WI38 (cell line): ENCODE measurements around the gene RFX3.

Experiments used
- H3K4me3 ChIP-seq: 2 replicates; pipeline ENCODE4 v1.5.1; 2011; ENCODE audit warnings: low read depth, mild to moderate bottlenecking, control low read depth, low read length
- TF ChIP-seq, protein P1 (sequence below): IDR thresholded peaks from 2 replicates; pipeline ENCODE4 v1.5.1; 2012; ENCODE audit warnings: low read depth, mild to moderate bottlenecking, control low read depth, low read length

RFX3 gene

DNA sequence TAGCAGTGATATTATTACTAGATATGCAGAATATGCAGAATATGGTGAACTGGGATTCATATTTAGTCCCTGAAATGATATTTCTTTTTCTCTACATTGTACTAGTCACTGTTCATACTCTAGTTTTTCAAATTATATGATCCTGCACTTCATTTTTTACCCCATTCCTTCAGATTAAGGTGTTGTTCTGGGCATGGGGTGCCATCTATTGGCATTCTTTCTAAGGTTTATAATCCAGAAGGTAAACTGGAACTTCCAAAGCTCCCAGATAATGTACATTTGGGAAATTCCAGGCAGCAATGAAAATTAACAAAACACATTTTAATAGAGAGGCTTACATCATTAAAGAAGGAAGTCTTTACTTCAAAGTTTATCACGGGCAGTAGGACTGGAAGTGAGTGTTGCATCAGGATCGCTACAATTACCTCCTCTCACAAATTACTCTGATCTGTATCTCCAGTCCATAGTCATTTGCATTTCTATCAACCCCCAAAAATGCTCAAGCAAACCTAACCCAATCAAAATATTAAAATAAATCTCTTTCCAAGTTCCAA lies 12.5 kb downstream of the RFX3 start:
- TF ChIP-seq, protein P1, sequence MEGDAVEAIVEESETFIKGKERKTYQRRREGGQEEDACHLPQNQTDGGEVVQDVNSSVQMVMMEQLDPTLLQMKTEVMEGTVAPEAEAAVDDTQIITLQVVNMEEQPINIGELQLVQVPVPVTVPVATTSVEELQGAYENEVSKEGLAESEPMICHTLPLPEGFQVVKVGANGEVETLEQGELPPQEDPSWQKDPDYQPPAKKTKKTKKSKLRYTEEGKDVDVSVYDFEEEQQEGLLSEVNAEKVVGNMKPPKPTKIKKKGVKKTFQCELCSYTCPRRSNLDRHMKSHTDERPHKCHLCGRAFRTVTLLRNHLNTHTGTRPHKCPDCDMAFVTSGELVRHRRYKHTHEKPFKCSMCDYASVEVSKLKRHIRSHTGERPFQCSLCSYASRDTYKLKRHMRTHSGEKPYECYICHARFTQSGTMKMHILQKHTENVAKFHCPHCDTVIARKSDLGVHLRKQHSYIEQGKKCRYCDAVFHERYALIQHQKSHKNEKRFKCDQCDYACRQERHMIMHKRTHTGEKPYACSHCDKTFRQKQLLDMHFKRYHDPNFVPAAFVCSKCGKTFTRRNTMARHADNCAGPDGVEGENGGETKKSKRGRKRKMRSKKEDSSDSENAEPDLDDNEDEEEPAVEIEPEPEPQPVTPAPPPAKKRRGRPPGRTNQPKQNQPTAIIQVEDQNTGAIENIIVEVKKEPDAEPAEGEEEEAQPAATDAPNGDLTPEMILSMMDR, result no peak
- H3K4me3 ChIP-seq, result no peak overlapping the region

DNA sequence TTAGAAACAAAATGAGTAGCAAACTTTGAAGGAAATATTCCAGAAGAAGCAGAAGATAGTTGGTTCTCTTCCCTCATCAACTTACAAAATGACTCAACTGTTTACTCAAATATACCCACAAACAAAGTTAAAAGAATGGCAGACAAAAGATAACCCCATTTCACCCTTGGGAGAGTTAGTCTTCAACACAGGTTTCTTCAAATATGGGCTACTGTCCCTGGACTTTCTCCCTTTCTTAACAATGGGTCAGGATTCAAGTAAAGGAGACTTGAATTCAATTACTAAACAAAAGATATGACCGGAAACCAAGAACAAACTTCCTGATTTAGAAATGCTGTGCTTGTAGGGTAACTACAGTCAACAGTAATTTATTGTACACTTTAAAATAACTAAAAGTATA lies 14.2 kb downstream of the RFX3 start:
- TF ChIP-seq, protein P1, result no peak
- no peak overlapping the region for H3K4me3 ChIP-seq

DNA sequence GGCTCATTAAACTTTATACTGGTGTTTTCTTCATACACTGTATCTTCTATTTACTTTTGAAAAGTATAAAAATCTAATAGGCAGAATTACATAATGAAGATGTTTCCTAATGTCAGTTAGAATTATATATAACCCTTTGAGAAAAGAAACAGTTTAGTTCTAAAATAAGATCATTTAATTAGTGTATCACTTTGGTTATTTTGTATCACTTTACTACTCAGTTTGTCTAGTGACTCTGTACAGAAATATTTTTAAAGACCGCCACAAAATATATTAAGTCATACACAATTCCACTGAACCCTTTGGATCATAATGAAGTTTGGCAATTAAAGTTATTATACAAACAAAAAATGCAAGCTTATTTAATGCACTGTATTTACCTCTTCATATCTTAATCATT lies 15.0 kb downstream of the RFX3 start:
- no peak overlapping the region for H3K4me3 ChIP-seq
- TF ChIP-seq, protein P1, result no peak

DNA sequence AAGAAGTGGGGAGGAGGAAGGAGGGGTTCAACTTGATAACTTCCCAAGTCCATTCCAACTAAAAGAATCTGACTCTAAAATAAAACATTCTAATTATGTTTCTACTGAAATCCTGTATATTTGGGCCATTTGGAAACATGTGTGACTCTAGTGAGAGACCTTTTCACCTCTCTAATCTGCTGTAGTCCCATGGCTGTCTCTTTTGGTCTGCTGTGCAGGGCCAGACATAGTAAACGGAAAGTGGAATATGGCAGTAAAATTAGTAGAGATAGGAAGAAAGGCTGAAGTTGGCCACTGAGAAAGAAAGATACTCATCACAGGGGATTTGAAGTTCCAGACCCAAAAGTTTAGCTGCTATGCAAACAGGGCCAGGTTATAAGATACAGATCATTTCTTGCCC lies 15.9 kb downstream of the RFX3 start:
- H3K4me3 ChIP-seq, result no peak overlapping the region
- TF ChIP-seq, protein P1, result no peak

DNA sequence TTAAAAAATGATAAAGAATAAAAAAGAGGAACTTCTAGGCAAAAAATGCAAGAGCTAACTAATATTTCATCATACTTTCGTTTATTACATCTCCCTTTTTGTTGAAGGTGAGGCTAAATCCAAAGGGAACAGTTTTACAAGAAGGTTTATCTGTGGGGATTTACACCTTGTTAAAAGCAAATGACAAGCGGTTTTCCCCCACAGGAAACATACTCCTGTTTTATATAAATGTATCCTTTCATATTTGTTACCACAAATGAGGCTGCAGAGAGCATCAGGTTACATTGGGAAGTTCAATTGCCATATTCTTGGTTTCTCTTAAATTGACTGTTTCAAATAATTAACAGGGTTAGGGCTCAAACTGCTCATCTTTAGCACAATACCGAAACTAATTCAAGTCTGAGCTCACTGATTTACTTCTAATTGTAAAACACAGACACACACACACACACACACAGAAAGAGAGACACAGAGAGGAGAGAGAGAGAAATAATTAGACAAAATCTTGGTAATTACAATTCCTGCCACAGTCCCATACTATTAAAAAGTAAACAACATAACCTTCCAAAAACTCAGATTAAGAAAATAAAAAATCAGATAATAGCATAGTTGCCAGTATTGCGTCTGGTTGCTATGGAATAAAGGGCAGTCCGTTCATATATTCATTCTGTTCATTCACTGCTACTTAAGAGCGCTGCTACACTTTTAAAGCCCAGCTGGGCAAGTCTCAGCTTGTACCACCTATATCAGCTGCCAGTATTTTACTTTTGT lies 17.1 kb downstream of the RFX3 start:
- TF ChIP-seq, protein P1, result no peak
- H3K4me3 ChIP-seq, result no peak overlapping the region

DNA sequence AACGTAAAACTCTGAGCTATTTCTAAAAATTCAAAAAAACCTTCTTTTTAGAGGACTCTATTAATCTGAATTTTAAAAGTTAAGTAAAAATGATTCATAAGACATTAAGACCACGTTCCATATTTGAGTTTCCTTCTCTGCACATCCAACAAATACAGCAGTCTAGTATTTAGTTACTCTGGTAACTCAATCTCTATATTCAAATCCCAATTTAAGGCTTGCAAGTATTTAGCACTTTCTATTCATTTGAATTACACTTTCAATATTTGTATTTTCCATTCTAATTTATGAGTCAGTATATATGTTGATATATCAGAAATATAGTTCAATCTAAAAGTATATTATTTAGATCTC lies 17.7 kb downstream of the RFX3 start:
- no peak overlapping the region for H3K4me3 ChIP-seq
- TF ChIP-seq, protein P1, result no peak

DNA sequence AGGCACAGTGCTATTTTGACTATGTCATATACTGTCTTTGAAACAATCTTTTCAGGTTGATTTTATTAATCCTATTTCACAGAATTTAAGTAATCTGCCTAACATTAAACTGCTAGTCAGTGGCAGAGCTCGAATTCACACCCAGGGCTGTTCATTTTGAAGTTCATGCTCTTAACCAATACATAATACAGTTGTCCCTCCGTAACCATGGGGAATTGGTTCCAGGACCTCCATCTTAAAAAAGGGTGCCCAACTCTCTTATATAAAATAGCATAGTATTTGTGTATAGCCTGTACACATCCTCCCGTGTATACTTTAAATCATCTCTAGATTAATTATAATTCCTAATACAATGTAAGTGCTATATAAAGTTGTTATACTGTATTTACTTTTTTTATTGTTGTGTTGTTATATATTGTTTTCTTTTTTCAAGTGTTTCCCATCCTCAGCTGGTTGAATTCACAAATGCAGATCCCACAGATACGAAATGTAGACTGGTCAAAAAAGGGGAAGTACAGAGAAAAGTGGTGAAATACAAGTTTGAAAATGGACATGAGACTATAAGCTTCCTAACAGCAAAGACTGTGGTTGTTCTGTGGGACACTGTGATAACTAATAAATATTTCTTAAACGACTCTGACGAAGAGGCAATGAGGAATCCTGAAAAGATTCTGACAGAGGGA lies 18.3 kb downstream of the RFX3 start:
- no peak overlapping the region for H3K4me3 ChIP-seq
- TF ChIP-seq, protein P1, result no peak
